ENCODE results near the gene ARHGAP24.
A peak's percentile ranks its signal among the peaks of the same experiment; 100 is the strongest.
"Not testable (repeated sequence)": the region's sequence is repeated elsewhere in the genome, so short reads cannot be mapped to it uniquely, and the experiment has no call there.

ARHGAP24 gene

DNA sequence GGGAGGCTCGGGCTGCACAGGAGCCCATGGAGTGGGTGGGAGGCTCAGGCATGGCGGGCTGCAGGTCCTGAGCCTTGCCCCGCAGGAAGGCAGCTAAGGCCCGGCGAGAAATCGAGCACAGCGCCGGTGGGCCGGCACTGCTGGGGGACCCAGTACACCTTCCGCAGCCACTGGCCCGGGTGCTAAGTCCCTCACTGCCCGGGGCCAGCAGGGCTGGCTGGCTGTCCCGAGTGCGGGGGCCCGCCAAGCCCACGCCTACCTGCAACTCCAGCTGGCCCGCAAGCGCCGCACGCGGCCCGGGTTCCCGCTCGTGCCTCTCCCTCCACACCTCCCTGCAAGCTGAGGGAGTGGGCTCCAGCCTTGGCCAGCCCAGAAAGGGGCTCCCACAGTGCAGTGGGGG is 546.7 kb downstream of the ARHGAP24 start:
- DNase-seq (ENCODE audit: low read depth), result not testable (repeated sequence)

DNA sequence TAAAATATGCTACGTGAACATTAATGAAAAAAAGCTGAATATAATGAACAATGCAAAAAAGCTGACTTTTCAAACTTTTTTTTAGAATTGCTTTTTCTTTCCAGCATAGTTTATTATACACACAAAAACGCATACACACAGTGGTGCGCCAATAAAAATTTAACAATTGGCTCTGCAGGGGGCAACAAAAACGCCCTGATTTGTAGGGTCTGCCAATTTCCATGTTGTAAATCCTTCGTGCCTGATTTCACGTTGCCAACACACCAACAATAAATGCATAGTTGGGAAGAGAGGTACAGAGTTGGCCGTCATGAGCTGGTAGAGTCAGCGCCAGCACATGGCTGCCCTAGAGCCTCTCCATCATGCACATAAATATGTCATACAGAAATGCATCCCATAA is 551.8 kb downstream of the ARHGAP24 start:
- DNase-seq (ENCODE audit: low read depth), result no peak

DNA sequence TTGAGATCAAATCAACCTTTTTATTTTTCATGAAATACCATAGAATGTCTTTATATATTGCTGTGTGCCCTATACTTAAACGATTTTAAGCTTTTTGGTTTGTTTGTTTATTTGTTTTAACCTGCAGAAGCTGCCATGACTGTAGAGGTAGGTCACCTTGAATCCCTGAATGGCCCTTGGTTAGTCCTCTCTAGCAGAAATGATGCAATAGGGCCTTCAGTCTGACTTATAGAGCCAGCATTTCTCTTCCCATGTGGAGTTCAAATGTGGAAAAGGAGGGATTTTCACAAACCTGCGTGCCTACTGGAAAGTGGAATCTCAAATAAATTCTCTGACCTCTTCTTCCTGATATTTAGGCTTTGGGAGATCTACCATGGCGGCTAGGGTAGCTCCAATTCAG is 557.0 kb downstream of the ARHGAP24 start:
- no peak for DNase-seq (ENCODE audit: low read depth)

DNA sequence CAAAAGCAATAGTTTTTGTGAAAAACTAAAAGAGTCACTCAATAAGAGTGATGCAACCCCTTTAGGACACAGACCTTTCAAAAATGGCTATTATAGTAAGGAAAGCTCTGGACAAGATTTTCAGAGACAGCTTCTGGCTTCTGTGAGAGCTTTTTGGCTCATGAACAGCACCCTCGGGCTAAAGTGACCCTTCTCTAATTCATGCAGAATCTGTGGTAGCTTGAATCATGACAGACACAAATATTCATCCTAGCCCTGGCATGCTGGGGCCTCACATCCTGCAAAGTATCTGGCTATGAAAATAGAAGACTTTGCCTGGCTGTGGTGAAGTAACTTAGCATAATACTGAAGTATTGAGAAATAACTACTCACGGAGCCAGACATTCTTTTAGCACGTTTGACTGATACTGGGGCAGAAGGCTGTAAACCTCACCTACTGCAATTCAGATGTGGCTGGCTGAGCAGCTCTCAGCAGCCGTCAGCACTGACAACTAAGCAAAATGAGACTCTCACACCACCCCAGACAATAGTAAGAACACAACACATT is 557.6 kb downstream of the ARHGAP24 start:
- no peak for DNase-seq (ENCODE audit: low read depth)

DNA sequence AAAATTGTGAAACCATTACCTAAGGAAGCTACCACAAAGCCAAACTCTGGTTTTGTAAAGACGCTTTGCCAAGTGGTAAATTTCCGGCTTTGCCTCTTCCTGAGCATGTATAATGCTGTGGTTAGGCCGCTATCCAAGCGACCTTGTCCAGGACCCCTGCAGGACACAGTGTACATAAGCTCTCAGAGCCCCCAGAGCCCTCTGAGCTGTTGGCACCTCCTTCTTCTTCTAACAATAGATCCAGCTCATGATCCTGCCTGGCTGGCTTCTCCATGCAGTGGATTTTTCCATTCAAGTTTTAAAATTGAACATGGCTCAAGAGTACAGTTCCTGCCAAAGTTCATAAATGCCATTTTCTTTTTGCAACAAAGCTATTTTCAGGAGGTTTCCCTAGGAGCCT is 558.2 kb downstream of the ARHGAP24 start:
- DNase-seq (ENCODE audit: low read depth), result no peak

DNA sequence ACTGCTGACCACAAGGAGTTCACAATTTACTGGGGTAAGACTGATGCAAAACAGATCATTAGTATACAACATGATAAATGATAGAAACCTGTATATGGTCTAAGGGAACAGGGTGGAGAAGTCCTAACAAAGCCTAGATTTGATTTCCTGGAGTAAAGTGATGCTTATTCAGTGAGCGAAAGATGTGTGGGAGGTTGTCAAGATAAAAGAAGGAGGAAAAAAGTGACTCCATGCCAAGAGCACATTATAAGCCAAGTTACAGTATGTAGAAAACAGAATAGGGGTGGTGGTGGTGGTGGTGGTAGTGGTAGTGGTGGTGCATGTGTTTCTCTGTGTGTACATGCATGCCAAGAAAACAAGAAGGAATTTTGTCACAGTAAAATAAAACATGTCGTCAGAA is 559.7 kb downstream of the ARHGAP24 start:
- no peak for DNase-seq (ENCODE audit: low read depth)

DNA sequence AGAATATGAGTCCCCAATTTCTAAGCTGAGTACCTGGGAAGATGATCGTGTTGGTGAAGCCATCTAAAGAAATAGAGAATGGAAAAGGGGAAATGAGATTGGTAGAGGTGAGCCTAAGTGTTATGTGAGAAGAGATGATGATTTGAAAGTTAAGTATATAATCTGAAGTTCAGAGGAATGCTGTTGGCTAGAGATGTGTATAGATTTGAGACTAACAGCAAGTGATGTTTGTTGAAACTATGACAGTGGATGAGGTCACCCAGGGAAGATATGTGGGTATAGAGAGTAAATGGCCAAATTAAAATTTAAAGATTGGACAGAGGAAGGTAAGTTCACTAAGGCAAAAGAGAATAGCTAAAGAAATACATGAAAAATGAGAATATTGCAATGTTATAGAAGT is 560.7 kb downstream of the ARHGAP24 start:
- DNase-seq (ENCODE audit: low read depth), result no peak

DNA sequence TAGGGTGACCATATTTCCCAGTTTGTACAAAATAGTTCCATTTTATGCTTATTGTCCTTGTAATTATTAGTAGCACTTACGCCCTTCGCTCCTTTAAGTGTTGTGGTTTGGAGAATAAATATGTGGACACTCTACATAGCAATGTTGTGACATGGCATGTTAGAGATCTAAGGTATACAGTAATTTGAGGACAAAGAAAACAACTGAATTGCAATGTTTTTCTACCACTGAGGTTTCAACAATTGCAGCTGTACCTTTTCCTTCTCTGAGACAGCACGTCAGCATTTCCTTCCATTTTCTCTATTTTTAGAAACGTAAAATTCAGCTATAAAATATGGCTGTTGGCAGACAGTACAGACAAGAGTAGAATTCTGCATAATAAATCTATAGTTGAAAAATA is 561.8 kb downstream of the ARHGAP24 start:
- no peak for DNase-seq (ENCODE audit: low read depth)

DNA sequence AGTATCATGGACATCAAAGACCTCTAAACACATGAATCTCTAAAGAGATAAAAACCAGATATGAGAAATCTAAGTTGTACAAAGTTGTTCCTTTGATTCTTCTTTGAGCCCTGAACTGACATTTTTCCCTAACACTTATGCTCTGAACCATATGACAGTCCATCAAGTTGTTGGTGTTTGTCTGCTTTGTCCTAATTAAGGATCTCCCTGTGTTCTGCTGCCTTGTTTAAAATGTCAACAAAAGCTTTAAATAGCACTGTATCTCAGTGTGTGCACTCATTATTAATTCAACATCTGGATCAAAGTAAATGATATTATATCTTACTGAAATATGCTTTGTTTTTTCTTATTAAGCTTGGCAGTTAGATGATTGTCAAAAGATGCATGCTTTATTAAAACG is 563.1 kb downstream of the ARHGAP24 start:
- DNase-seq (ENCODE audit: low read depth), result no peak

DNA sequence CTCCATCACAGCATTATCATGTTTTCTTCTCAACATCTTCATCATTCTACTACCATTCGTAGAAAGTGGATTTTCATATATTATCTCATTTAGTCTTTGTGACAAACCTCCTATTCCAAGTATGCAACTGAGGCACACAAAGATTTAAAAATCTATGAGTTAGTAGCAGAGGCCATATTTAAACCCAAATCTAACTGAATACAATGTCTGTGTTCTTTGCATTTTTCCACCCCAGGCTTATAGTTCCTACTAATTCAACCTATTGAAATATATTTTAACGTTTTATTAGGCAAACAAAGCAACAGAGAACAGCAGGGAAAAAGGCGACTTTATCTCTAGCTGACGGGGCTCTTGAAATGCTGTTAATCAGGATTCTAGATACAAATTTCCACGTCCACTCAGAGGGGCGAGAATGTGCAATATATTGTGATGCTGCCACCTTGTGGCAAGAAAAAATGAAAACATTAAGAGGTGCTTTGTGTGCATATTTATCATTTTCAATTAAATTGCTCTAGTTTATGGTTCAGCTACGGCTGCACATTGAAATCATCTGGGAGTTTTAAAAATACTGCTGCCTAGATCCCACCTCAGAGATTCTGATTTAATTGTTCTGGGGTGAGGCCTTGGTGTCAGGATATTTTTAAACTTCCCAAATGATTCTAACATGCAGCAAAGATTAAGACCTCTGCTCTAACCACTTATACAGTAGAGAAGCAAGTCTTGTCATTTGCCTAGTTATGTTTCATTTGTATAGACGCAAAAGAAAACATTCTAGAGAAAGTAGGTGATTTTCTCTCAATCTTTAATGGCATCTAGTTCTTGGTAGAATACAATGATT is 569.0 kb downstream of the ARHGAP24 start:
- peak; percentile 12 for DNase-seq (ENCODE audit: low read depth)

DNA sequence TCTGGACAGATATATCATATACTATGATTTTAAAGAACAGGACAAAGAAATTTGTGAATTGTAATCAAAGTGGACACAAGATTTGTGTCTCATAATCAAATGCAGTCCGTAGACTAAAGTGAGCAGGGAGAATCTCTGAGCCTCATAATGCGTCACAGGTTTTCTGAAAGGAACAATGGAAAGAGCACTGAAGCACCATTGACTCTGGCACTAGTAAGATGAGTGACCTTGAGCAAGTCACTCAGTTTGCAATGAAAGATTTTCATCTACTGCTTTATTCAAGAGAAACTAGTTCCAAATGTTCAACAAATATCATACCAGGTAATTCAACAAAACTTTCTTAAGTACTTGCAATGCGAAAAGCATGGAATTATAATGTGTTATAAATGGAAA is 569.6 kb downstream of the ARHGAP24 start:
- DNase-seq (ENCODE audit: low read depth), result no peak

DNA sequence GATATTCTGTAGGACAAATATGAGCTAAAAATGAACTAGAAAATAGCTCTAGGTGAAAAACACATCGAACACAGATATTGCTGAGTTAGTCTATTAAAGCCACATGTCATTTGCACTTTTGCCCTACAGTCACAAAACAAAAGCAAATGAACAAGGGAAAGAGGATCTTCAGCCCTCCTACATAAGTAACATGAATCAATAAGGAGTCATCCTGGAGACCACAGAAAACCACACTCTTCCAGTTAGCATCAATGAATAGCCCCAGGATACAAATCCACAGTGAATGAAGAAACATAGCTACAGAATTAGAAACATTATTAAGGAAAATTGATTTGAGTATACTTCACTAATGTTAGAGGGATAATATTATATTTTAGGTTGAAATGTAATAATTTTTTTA is 573.5 kb downstream of the ARHGAP24 start:
- no peak for DNase-seq (ENCODE audit: low read depth)

DNA sequence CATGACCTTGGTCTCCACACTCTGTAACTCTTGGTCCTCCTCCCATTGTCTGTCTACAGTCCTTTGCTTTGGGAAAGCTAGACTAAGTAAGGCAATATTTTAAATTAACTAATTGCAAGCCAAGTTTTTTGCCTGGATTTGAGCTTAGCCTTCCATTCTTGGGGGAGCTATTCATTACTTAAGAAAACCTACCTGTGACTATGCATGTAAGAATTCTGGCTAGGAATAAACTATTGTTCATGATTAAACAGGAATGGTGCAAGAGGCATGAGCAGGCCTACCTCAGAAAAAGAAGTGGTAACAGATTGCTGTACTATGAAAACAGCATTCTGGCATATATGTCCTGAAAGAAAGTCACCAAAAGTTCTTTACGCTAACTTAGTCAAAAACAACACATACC is 575.5 kb downstream of the ARHGAP24 start:
- no peak for DNase-seq (ENCODE audit: low read depth)
